IMR-90 (cell line): ENCODE measurements around the gene AP1S1. TPM values are rescaled to one million over a fixed set of nuclear protein-coding genes. Genes with fewer than 3 reads are reported as not detected.

ENCODE experiments used
- ATAC-seq: fragments of 200-7000 bp; cut with Tn5 transposase; 2 replicates; pipeline ENCODE4 v1.9.1; 2020; ENCODE audit warnings: low read depth, mild to moderate bottlenecking, moderate library complexity
- BruUV-seq: library from RNA; stranded (reverse); fragments of 400-500 nt; replicated peaks from 2 replicates; lab custom pipeline; 2021; lab: Mats Ljungman, UMichigan
- CTCF ChIA-PET: fragments of 300-600 bp; formaldehyde crosslinking; extraction: SDS; loops from one replicate; lab custom pipeline; 2021; ENCODE audit warnings: antibody characterized with exemption; lab: Yijun Ruan, JAX
- POLR2A ChIA-PET: fragments of 300-600 bp; sonication (Branson Sonifier 250); formaldehyde crosslinking; loops from one replicate; lab custom pipeline; 2022; ENCODE audit warnings: antibody characterized with exemption; ENCODE audit not compliant: unreplicated experiment; lab: Charles Lee
- DNase-seq: peaks from one replicate; pipeline ENCODE4 v3.0.0; 2013
- H2AFZ ChIP-seq: replicated peaks from 2 replicates; pipeline ENCODE3; 2013; ENCODE audit warnings: low read length, mild to moderate bottlenecking; ENCODE audit not compliant: poor library complexity
- H2AK5ac ChIP-seq: 2 replicates; pipeline ENCODE4 v1.6.1; 2013; ENCODE audit warnings: low read depth, low read length, inconsistent platforms
- H2AK9ac ChIP-seq: replicated peaks from 2 replicates; pipeline ENCODE3; 2013; ENCODE audit warnings: mild to moderate bottlenecking, low read depth, low read length, moderate library complexity; ENCODE audit not compliant: poor library complexity
- H2BK120ac ChIP-seq: 2 replicates; pipeline ENCODE4 v1.6.1; 2013; ENCODE audit warnings: low read depth, low read length, inconsistent platforms
- H2BK15ac ChIP-seq: 3 replicates; pipeline ENCODE4 v1.6.1; 2013; ENCODE audit warnings: low read depth, low read length, inconsistent platforms
- H2BK20ac ChIP-seq: 2 replicates; pipeline ENCODE4 v1.6.1; 2013; ENCODE audit warnings: low read depth, mild to moderate bottlenecking, inconsistent platforms, low read length, moderate library complexity
- H2BK5ac ChIP-seq: 2 replicates; pipeline ENCODE4 v1.6.1; 2013; ENCODE audit warnings: mild to moderate bottlenecking, low read depth, low read length, inconsistent platforms; ENCODE audit not compliant: poor library complexity, severe bottlenecking
- H3K14ac ChIP-seq: replicated peaks from 2 replicates; pipeline ENCODE4 v1.6.1; 2013; ENCODE audit warnings: low read depth, low read length, inconsistent platforms
- H3K18ac ChIP-seq: 2 replicates; pipeline ENCODE4 v1.6.1; 2013; ENCODE audit warnings: low read depth, low read length, control low read depth
- H3K23ac ChIP-seq: 2 replicates; pipeline ENCODE4 v1.6.1; 2013; ENCODE audit warnings: low read depth, low read length, inconsistent platforms
- H3K27ac ChIP-seq: 2 replicates; pipeline ENCODE4 v1.5.1; 2013; ENCODE audit warnings: mild to moderate bottlenecking, control low read depth, low read length; ENCODE audit not compliant: insufficient read depth
- H3K27me3 ChIP-seq: 2 replicates; pipeline ENCODE4 v1.6.1; 2013; ENCODE audit warnings: low read length; ENCODE audit not compliant: control insufficient read depth, insufficient read depth
- H3K36me3 ChIP-seq: 2 replicates; pipeline ENCODE4 v1.6.1; 2013; ENCODE audit warnings: low read length, mixed read lengths; ENCODE audit not compliant: control insufficient read depth, insufficient read depth
- H3K4ac ChIP-seq: 2 replicates; pipeline ENCODE4 v1.6.1; 2013; ENCODE audit warnings: low read depth, low read length, inconsistent platforms
- H3K4me1 ChIP-seq: 2 replicates; pipeline ENCODE4 v1.6.1; 2013; ENCODE audit warnings: low read length, mixed read lengths; ENCODE audit not compliant: control insufficient read depth, insufficient read depth
- H3K4me2 ChIP-seq: 2 replicates; pipeline ENCODE4 v1.6.1; 2013; ENCODE audit warnings: low read depth, mild to moderate bottlenecking, control low read depth, low read length, moderate library complexity
- H3K4me3 ChIP-seq: 2 replicates; pipeline ENCODE4 v1.5.1; 2013; ENCODE audit warnings: low read depth, mild to moderate bottlenecking, control low read depth, low read length, moderate library complexity; ENCODE audit not compliant: insufficient read depth
- H3K56ac ChIP-seq: 2 replicates; pipeline ENCODE4 v1.6.1; 2013; ENCODE audit warnings: low read length, inconsistent platforms; ENCODE audit not compliant: insufficient read depth; ENCODE audit errors: extremely low read depth
- H3K79me1 ChIP-seq, 2 experiments: 2 replicates each; pipeline ENCODE4 v1.6.1; 2013; ENCODE audit warnings: low read length in 2 of 2, inconsistent platforms in 1 of 2, low read depth in 1 of 2
- H3K9ac ChIP-seq: 2 replicates; pipeline ENCODE4 v1.6.1; 2013; ENCODE audit warnings: low read depth, low read length, control low read depth
- H3K9me1 ChIP-seq: 2 replicates; pipeline ENCODE4 v1.6.1; 2013; ENCODE audit warnings: low read length, inconsistent platforms; ENCODE audit not compliant: insufficient read depth
- H3K9me3 ChIP-seq: 2 replicates; pipeline ENCODE4 v1.6.1; 2013; ENCODE audit warnings: low read length; ENCODE audit not compliant: control insufficient read depth, insufficient read depth
- H4K20me1 ChIP-seq: 2 replicates; pipeline ENCODE4 v1.6.1; 2013; ENCODE audit warnings: low read length, inconsistent platforms; ENCODE audit not compliant: insufficient read depth
- H4K5ac ChIP-seq: 2 replicates; pipeline ENCODE4 v1.6.1; 2013; ENCODE audit warnings: mild to moderate bottlenecking, low read depth, low read length, control low read depth
- H4K8ac ChIP-seq, 2 experiments: 2 replicates each; pipeline ENCODE4 v1.6.1; 2013; ENCODE audit warnings: low read depth in 2 of 2, low read length in 2 of 2, control low read depth in 1 of 2, inconsistent platforms in 1 of 2
- H4K91ac ChIP-seq: 2 replicates; pipeline ENCODE4 v1.6.1; 2013; ENCODE audit warnings: low read depth, low read length, inconsistent platforms; ENCODE audit not compliant: insufficient read depth
- CEBPB ChIP-seq: IDR thresholded peaks from 2 replicates; pipeline ENCODE4 v1.6.1; 2012; ENCODE audit warnings: low read depth, low read length, improper control_type of control experiment
- CHD1 ChIP-seq: IDR thresholded peaks from 2 replicates; pipeline ENCODE4 v1.6.1; 2012; ENCODE audit warnings: low read depth, low read length, improper control_type of control experiment
- FOS ChIP-seq: fragments of 150-350 bp; IDR thresholded peaks from 2 replicates; pipeline ENCODE4 v1.6.1; 2016; ENCODE audit warnings: low read depth, low read length
- MAFK ChIP-seq: IDR thresholded peaks from 2 replicates; pipeline ENCODE4 v1.6.1; 2012; ENCODE audit warnings: low read depth, low read length, improper control_type of control experiment
- MAZ ChIP-seq: IDR thresholded peaks from 2 replicates; pipeline ENCODE4 v1.6.1; 2012; ENCODE audit warnings: low read depth, mild to moderate bottlenecking, low read length, improper control_type of control experiment, moderate library complexity, borderline replicate concordance
- NFE2L2 ChIP-seq: fragments of 150-350 bp; IDR thresholded peaks from 2 replicates; pipeline ENCODE4 v1.6.1; 2016; ENCODE audit warnings: low read depth, mild to moderate bottlenecking, low read length
- POLR2A ChIP-seq: IDR thresholded peaks from 2 replicates; pipeline ENCODE4 v1.6.1; 2012; ENCODE audit warnings: mild to moderate bottlenecking, low read depth, low read length
- RAD21 ChIP-seq: IDR thresholded peaks from 2 replicates; pipeline ENCODE4 v1.6.1; 2012; ENCODE audit warnings: low read length, improper control_type of control experiment
- RCOR1 ChIP-seq: IDR thresholded peaks from 2 replicates; pipeline ENCODE4 v1.6.1; 2012; ENCODE audit warnings: mild to moderate bottlenecking, low read length, improper control_type of control experiment; ENCODE audit not compliant: insufficient replicate concordance
- RFX5 ChIP-seq: IDR thresholded peaks from 2 replicates; pipeline ENCODE4 v1.8.0; 2012; ENCODE audit warnings: low read depth, mild to moderate bottlenecking, low read length, moderate library complexity
- USF2 ChIP-seq: fragments of 150-350 bp; IDR thresholded peaks from 2 replicates; pipeline ENCODE4 v1.6.1; 2017; ENCODE audit warnings: mild to moderate bottlenecking, antibody characterized with exemption, low read length, low read depth
- WGBS, 2 experiments: methylation state at CpG; one replicate each; pipeline versions ENCODE4 v1.1.5 to v1.1.7; 2013; ENCODE audit warnings: missing lambda C conversion rate in 2 of 2; ENCODE audit not compliant: insufficient read length in 1 of 2; ENCODE audit errors: extremely low coverage in 2 of 2; 5-methylcytosine and 5-hydroxymethylcytosine counted together
- dilution Hi-C: fragments of 300-500 bp; cut with HindIII; formaldehyde crosslinking; loops from one replicate; pipeline ENCODE4 v1.14.3; 2018; ENCODE audit warnings: low sequenced_read_pairs; ENCODE audit not compliant: unreplicated experiment
- in situ Hi-C: fragments of 300-500 bp; cut with MboI; formaldehyde crosslinking; loops from 3 replicates; pipeline ENCODE4 v1.14.3; 2019; ENCODE audit warnings: low sequenced_read_pairs, inconsistent platforms, mixed read lengths
- intact Hi-C: fragments of 100-400 bp; cut with micrococcal nuclease; formaldehyde crosslinking; loops from 2 replicates; pipeline ENCODE4 v1.10.0; 2022
- polyA plus RNA-seq, 3 experiments: library from polyadenylated mRNA; depleted of rRNA; stranded (reverse); fragments of >200 nt; gene quantifications; 2 replicates each; pipeline ENCODE4 v1.2.3, GENCODE V29; 2012; ENCODE audit warnings: low replicate concordance in 1 of 3
- total RNA-seq: library from RNA; depleted of rRNA; stranded (reverse); fragments of >200 nt; gene quantifications from 2 replicates; pipeline ENCODE4 v1.2.3, GENCODE V29; 2012
- TF ChIP-seq, protein P1 (sequence below): conservative IDR thresholded peaks from 2 replicates; pipeline ENCODE4 v1.5.1; 2012; ENCODE audit warnings: mild to moderate bottlenecking, low read depth, low read length, improper control_type of control experiment
- TF ChIP-seq, protein P2 (sequence below): fragments of 150-350 bp; IDR thresholded peaks from 2 replicates; pipeline ENCODE4 v1.6.1; 2016; ENCODE audit warnings: low read depth, mild to moderate bottlenecking, low read length, moderate library complexity, borderline replicate concordance

AP1S1 gene
- total and polyA plus RNA-seq, 2 of the 4 experiments (the other 2 are of a cell fraction), result 187 to 295 TPM

DNA sequence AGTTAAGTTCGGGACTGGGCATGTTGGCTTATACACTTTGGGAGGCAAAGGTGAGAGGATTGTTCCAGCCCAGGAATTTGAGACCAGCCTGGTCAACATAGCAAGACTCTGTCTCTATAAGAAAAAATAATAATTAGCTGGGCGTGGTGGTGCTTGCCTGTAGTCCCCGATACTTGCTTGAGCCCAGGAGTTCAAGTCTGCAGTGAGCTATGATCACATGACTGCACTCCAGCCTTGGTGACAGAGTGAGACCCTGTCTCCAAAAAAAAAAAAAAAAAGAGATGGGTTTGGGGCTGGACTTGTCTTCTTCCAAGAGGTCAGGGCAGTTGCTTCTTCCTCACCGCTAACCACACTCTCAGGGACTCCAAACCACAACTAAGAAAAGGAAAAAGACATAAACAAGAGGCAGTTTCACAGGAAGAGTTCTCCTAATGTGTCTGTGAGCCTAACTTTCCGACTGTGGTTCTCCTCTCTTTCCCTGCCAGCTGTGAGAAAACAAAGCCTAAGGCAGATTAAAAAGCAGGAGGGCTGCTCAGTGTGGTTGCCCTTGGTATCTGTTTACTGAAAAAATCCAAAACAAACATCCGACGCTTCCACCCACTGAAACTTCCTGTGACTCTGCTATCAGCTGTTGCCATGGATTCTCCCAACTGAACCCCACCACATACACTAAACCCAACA, 29.8 kb upstream of the AP1S1 start:
- dilution Hi-C loops, result no loop called here
- TF ChIP-seq, protein P1, sequence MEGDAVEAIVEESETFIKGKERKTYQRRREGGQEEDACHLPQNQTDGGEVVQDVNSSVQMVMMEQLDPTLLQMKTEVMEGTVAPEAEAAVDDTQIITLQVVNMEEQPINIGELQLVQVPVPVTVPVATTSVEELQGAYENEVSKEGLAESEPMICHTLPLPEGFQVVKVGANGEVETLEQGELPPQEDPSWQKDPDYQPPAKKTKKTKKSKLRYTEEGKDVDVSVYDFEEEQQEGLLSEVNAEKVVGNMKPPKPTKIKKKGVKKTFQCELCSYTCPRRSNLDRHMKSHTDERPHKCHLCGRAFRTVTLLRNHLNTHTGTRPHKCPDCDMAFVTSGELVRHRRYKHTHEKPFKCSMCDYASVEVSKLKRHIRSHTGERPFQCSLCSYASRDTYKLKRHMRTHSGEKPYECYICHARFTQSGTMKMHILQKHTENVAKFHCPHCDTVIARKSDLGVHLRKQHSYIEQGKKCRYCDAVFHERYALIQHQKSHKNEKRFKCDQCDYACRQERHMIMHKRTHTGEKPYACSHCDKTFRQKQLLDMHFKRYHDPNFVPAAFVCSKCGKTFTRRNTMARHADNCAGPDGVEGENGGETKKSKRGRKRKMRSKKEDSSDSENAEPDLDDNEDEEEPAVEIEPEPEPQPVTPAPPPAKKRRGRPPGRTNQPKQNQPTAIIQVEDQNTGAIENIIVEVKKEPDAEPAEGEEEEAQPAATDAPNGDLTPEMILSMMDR, result no peak
- TF ChIP-seq RFX5, result peak; percentile 63; the same call in 1 of the 2 replicates
- peak; percentile 33; the same call in 1 of the 2 replicates for TF ChIP-seq NFE2L2
- no peak for TF ChIP-seq CEBPB
- TF ChIP-seq CHD1, result no peak; the same call in 1 of the 2 replicates
- TF ChIP-seq MAZ, result 0 out of 2 replicates have a peak, but pooled peaks have one; percentile 11
- TF ChIP-seq MAFK, result no peak
- TF ChIP-seq FOS, result no peak
- peak; percentile 43; the same call in 1 of the 2 replicates for TF ChIP-seq USF2
- TF ChIP-seq POLR2A, result peak; percentile 69
- TF ChIP-seq RAD21, result peak; percentile 24; the same call in 1 of the 2 replicates
- TF ChIP-seq, protein P2, sequence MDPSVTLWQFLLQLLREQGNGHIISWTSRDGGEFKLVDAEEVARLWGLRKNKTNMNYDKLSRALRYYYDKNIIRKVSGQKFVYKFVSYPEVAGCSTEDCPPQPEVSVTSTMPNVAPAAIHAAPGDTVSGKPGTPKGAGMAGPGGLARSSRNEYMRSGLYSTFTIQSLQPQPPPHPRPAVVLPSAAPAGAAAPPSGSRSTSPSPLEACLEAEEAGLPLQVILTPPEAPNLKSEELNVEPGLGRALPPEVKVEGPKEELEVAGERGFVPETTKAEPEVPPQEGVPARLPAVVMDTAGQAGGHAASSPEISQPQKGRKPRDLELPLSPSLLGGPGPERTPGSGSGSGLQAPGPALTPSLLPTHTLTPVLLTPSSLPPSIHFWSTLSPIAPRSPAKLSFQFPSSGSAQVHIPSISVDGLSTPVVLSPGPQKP, result no peak
- peak; percentile 43 for TF ChIP-seq RCOR1

More for the DNA sequence above, 29.8 kb upstream of the AP1S1 start:
- Histone ChIP-seq H3K56ac (peak overlapping the region; percentile 81), H3K18ac (peak overlapping the region; percentile 22), H2BK120ac (peak overlapping the region; percentile 91), H2BK5ac (peak overlapping the region; percentile 95), H3K4me1 (peaks cover 27% of the 10 kb centered on the region), H4K5ac (peak overlapping the region; percentile 13), H2AFZ (peak overlapping the region; percentile 4), H2BK15ac (peak overlapping the region; percentile 74), H3K4ac (peak overlapping the region; percentile 90), H3K36me3 (peaks cover 7% of the 10 kb centered on the region; the same call in 1 of the 2 replicates), H3K27me3 (no peaks in the 10 kb centered on the region), H3K23ac (peak overlapping the region; percentile 85), H3K9me1 (peaks cover 29% of the 10 kb centered on the region), H3K14ac (peak overlapping the region; percentile 89), H2BK20ac (peak overlapping the region; percentile 73), H4K91ac (peak overlapping the region; percentile 86), H3K9me3 (no peaks in the 10 kb centered on the region), H2AK5ac (peak overlapping the region; percentile 89), H3K27ac (peak overlapping the region; percentile 74), H2AK9ac (peak overlapping the region; percentile 79), H3K4me2 (peak overlapping the region; percentile 6), H3K79me1 (peaks cover 8 to 61% of the 10 kb centered on the region in 2 experiments; a peak in 3 of 4 replicates), H4K8ac (peak overlapping the region; percentile 53 to 73; a peak in 3 of 4 replicates), H3K9ac (peak overlapping the region; percentile 41), H4K20me1 (peaks cover 19% of the 10 kb centered on the region), H3K4me3 (no peak overlapping the region)
- no CpG with 5 or more reads among the region's 7 CpGs for WGBS, 2 experiments
- in situ Hi-C loops, result loop anchor here (25.0 kb wide), 1 partner anchor 687 kb away; the partner anchor contains the start of genes MEPCE, PPP1R35 and ZCWPW1
- intact Hi-C loops, result no loop called here
- CTCF ChIA-PET, result interaction anchor here (0.6 to 1.3 kb wide), 3 partner anchors 9 to 158 kb away, joined by 3 to 4 read pairs (median 3); no protein-coding TSS in a partner anchor
- peak; percentile 4 for ATAC-seq
- POLR2A ChIA-PET, result interaction anchor here (0.5 kb wide), 1 partner anchor 233 kb away, joined by 5 read pairs; no protein-coding TSS in a partner anchor
- peak; percentile 88 for DNase-seq
- TSS peak; percentile 84 for BruUV-seq
